GM23248 (cell line): ENCODE results near the gene SLC6A9.

ENCODE experiments used
- EZH2 ChIP-seq: fragments of 200-600 bp; sonication (generic); IDR thresholded peaks from 2 replicates; pipeline ENCODE4 v1.6.1; 2018; ENCODE audit warnings: antibody characterized with exemption, mild to moderate bottlenecking; ENCODE audit not compliant: insufficient read depth, poor library complexity, severe bottlenecking
- EZH2phosphoT487 ChIP-seq: fragments of 200-600 bp; sonication (generic); IDR thresholded peaks from 2 replicates; pipeline ENCODE4 v1.6.1; 2018; ENCODE audit warnings: antibody characterized with exemption, moderate library complexity, mild to moderate bottlenecking, low read depth; ENCODE audit not compliant: insufficient read depth

- TF ChIP-seq EZH2 = no peak
- no peak for TF ChIP-seq EZH2phosphoT487
Measured at GRCh38 chr1:43974443-43975248, 56.6 kb downstream of the SLC6A9 start, which contains the start of gene ATP6V0B.
